Activated T-cell treated with anti-CD3 and anti-CD28 coated beads, Interleukin-2, amount 50 U/mL, for 24 hours (primary cell): Measurements from ENCODE around the gene REC114.
"Not testable (repeated sequence)": the region's sequence is repeated elsewhere in the genome, so short reads cannot be mapped to it uniquely, and the experiment has no call there.

ENCODE experiments used
- DNase-seq: peaks from one replicate; pipeline ENCODE4 v3.0.0-alpha.2; 2020
- H3K27ac Mint-ChIP-seq: 2 replicates; pipeline ENCODE4 v1.8.0; 2020; ENCODE audit warnings: mild to moderate bottlenecking, mixed read lengths
- H3K27me3 Mint-ChIP-seq: 2 replicates; pipeline ENCODE4 v1.8.0; 2020; ENCODE audit warnings: mixed read lengths
- H3K36me3 Mint-ChIP-seq: 2 replicates; pipeline ENCODE4 v1.8.0; 2020; ENCODE audit warnings: low read depth, mixed read lengths
- H3K4me1 Mint-ChIP-seq: 2 replicates; pipeline ENCODE4 v1.8.0; 2020; ENCODE audit warnings: low read depth, mixed read lengths
- H3K4me3 Mint-ChIP-seq: 2 replicates; pipeline ENCODE4 v1.8.0; 2020; ENCODE audit warnings: mild to moderate bottlenecking, moderate library complexity, mixed read lengths
- H3K9me3 Mint-ChIP-seq: 2 replicates; pipeline ENCODE4 v1.8.0; 2020; ENCODE audit warnings: mixed read lengths

Gene REC114

GRCh38 chr15:73524919-73525318, 82.0 kb downstream of the REC114 start:
- Mint-ChIP-seq H3K4me1 (no peaks in the 10 kb centered on the region), H3K9me3 (no peaks in the 10 kb centered on the region), H3K27ac (no peak overlapping the region), H3K27me3 (no peaks in the 10 kb centered on the region), H3K4me3 (no peak overlapping the region), H3K36me3 (no peaks in the 10 kb centered on the region)
- no peak for DNase-seq

- H3K9me3 Mint-ChIP-seq = no peaks in the 10 kb centered on the region
- no peaks in the 10 kb centered on the region for H3K36me3 Mint-ChIP-seq
- no peak for DNase-seq
- H3K4me1 Mint-ChIP-seq = no peaks in the 10 kb centered on the region
- H3K27ac Mint-ChIP-seq = no peak overlapping the region
- H3K4me3 Mint-ChIP-seq = no peak overlapping the region
- no peaks in the 10 kb centered on the region for H3K27me3 Mint-ChIP-seq
Observed at GRCh38 chr15:73527598-73527997, 84.6 kb downstream of the REC114 start.

GRCh38 chr15:73530649-73531048, 87.7 kb downstream of the REC114 start:
- H3K4me3 Mint-ChIP-seq = no peak overlapping the region
- no peaks in the 10 kb centered on the region for H3K4me1 Mint-ChIP-seq
- no peaks in the 10 kb centered on the region for H3K9me3 Mint-ChIP-seq
- no peaks in the 10 kb centered on the region for H3K27me3 Mint-ChIP-seq
- H3K36me3 Mint-ChIP-seq = no peaks in the 10 kb centered on the region
- H3K27ac Mint-ChIP-seq = no peak overlapping the region
- no peak for DNase-seq

DNA sequence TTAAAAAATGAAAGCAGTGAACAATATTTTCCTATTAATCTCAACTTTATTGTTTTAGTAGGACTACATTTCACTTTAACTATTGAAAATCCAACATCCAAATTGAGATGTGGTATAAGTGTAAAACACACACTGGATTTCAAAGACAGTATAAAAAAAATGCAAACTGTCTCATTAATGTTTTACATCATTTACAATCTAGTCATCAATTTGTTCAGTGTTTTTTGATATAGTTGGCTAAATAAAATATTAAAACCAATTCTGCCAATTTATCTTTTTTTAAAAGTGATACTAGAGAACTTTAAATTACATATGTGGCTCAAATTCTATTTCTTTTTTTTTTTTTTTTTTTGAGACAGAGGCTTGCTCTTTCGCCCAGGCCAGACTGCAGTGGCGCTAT, 95.2 kb downstream of the REC114 start:
- Mint-ChIP-seq H3K36me3 (no peaks in the 10 kb centered on the region), H3K27me3 (no peaks in the 10 kb centered on the region), H3K4me3 (no peak overlapping the region), H3K9me3 (no peaks in the 10 kb centered on the region), H3K27ac (no peak overlapping the region), H3K4me1 (no peaks in the 10 kb centered on the region)
- no peak for DNase-seq

DNA sequence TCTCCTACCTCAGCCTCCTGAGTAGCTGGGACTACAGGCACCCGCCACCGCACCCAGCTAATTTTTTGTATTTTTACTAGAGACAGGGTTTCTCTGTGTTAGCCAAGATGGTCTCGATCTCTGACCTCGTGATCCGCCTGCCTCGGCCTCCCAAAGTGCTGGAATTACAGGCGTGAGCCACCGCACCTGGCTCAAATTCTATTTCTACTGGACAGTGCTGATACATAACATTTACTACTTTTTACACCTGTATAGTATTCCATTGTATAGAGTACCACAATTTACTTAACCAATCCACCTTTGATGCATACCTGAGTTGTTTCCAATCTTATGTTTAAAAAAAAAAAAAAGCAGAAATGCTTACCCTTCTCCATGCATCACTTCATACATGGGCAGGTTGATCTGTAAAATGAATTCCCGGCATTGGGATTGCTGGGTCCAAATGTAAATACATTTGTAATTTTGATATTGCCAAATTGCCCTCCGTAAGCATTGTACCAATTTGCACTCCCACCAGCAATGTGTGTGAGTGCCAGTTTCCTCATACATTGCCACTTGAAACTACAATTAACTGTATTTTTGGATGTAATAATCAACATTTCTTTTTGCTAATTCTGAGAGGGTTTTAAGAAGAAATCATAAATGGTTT, 95.7 kb downstream of the REC114 start:
- no peaks in the 10 kb centered on the region for H3K27me3 Mint-ChIP-seq
- no peaks in the 10 kb centered on the region for H3K4me1 Mint-ChIP-seq
- no peaks in the 10 kb centered on the region for H3K9me3 Mint-ChIP-seq
- no peak for DNase-seq
- H3K36me3 Mint-ChIP-seq = no peaks in the 10 kb centered on the region
- no peak overlapping the region for H3K4me3 Mint-ChIP-seq
- no peak overlapping the region for H3K27ac Mint-ChIP-seq

DNA sequence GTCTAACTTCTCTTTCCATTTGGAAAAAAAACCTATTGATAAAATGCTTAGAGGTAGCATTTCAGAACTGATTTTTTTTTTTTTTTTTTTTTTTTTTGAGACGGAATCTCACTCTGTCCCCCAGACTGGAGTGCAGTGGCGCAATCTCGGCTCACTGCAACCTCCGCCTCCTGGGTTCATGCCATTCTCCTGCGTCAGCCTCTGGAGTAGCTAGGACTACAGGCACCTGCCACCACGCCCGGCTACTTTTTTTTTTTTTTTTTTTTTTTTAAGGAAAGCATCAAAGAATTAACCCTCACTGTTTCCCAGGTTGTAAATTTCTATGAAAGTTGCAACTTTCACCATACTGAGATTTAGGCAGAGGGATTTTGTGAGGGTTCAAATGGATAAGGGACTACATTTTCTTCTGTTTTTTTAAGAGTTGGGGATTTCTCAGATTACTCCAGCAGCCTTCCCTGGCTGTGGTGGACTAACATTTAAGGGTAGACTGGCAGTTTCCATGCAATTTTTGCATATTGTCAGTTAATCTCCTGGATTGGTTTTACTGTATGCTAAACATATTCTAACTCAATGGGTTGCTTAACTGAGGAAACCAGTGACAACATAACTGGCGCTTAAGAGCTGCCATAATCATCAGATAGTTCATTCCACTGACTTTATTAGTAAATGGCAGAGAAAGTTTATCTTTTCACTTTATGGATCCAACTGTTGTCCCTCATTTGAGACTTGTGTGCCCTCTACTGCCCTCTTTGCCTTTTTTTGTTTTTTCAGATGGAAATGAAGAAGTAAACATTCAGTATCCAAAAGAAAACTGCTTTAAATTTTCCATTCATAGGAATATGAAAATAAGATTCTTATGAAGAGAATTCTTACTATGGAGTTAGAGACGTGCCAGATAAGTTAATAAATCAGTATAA, 96.5 kb downstream of the REC114 start:
- Mint-ChIP-seq H3K27me3 (no peaks in the 10 kb centered on the region), H3K9me3 (no peaks in the 10 kb centered on the region), H3K4me3 (no peak overlapping the region), H3K36me3 (no peaks in the 10 kb centered on the region), H3K27ac (no peak overlapping the region), H3K4me1 (no peaks in the 10 kb centered on the region)
- DNase-seq = no peak

- Mint-ChIP-seq H3K4me1 (no peaks in the 10 kb centered on the region), H3K27me3 (no peaks in the 10 kb centered on the region), H3K36me3 (no peaks in the 10 kb centered on the region), H3K27ac (no peak overlapping the region), H3K9me3 (no peaks in the 10 kb centered on the region), H3K4me3 (no peak overlapping the region)
- no peak for DNase-seq
Observed at GRCh38 chr15:73540161-73540560, 97.2 kb downstream of the REC114 start.

DNA sequence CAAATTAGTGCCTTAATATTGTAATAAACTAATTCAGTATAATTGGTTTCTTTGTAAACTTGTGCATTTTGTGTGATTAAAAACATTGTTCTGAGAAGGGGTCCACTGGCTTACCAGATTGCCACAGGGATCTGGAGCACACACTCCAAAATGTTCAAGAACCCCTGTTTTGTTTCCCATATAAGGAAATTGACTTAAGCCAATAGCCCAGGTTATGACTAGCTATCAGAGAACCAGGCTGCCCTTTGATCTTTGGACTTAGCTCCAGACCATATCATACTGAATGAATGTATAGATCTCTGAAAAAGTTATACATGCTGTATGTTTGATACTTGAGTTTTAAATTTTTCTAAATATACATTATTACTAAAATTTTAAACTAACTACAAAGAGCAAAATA, 98.5 kb downstream of the REC114 start:
- Mint-ChIP-seq H3K36me3 (no peaks in the 10 kb centered on the region), H3K27me3 (no peaks in the 10 kb centered on the region), H3K4me3 (no peak overlapping the region), H3K4me1 (no peaks in the 10 kb centered on the region), H3K27ac (no peak overlapping the region), H3K9me3 (no peaks in the 10 kb centered on the region)
- DNase-seq = no peak

- H3K9me3 Mint-ChIP-seq, H3K27ac Mint-ChIP-seq, DNase-seq, H3K36me3 Mint-ChIP-seq, H3K4me1 Mint-ChIP-seq, H3K4me3 Mint-ChIP-seq, H3K27me3 Mint-ChIP-seq: not testable (repeated sequence)
Observed at GRCh38 chr15:73548925-73549324, 106.0 kb downstream of the REC114 start.

DNA sequence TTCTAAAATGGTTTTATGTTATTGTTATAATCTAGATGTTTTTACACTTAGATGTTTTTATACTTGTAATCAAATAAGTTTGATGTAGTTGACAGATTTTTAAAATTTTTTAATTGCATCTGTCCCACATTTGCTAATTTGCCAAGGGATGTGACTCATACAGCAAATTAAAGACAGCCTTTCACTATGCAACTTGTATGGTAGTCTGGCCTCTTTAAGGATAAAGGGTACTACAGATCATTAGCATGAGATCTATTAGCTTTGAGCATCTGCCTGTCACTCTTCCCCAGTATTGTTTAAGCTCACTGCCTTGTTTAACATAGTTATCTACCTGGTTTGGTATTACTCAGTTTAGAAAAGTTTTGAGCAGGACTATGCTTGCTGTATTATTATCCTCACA, 107.2 kb downstream of the REC114 start:
- Mint-ChIP-seq H3K9me3 (no peaks in the 10 kb centered on the region), H3K4me1 (no peaks in the 10 kb centered on the region), H3K36me3 (no peaks in the 10 kb centered on the region), H3K4me3 (no peak overlapping the region), H3K27ac (no peak overlapping the region), H3K27me3 (no peaks in the 10 kb centered on the region)
- DNase-seq = no peak

DNA sequence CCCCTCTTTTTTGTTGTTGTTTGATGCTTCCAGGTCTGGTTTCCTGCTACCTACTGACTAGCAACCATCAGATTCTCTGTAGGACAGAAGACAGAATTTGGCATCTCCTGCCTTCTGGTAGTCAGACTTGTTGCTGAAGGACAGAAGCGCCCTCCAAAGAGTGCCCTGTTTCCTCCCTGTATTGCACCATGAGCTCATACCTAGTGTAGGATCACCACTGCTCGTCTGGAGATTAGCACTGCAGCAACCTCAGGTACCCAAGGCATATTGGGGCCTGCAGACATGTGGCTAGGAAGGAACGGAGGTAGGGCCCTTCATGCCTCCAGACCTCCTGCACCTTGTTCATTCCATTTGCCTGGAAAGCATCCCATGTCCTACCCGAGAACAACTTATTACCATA, 112.1 kb downstream of the REC114 start:
- peaks cover 39% of the 10 kb centered on the region for H3K36me3 Mint-ChIP-seq
- no peak overlapping the region for H3K4me3 Mint-ChIP-seq
- H3K27me3 Mint-ChIP-seq = no peaks in the 10 kb centered on the region
- DNase-seq = no peak
- no peaks in the 10 kb centered on the region for H3K4me1 Mint-ChIP-seq
- no peak overlapping the region for H3K27ac Mint-ChIP-seq
- H3K9me3 Mint-ChIP-seq = no peaks in the 10 kb centered on the region

DNA sequence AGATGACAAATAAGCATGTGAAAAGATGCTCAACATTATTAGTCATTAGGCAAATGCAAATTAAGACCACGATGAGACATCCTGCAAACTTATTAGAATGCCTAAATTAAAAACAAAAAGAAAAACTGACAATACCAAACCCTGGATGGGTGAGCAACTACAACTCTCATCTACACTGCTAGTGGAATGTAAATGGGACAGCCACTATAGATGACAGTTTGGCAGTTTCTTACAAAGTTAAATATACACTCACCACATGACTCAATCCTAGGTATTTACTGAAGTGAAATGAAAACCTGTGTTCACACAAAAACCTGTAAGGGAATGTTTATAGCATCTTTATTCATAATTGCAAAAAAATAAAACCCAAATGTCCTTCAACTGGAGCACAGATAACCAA, 115.6 kb downstream of the REC114 start:
- Mint-ChIP-seq H3K4me3 (no peak overlapping the region), H3K4me1 (no peaks in the 10 kb centered on the region), H3K27ac (no peak overlapping the region), H3K27me3 (no peaks in the 10 kb centered on the region), H3K36me3 (peaks cover 69% of the 10 kb centered on the region), H3K9me3 (no peaks in the 10 kb centered on the region)
- DNase-seq = no peak

- no peaks in the 10 kb centered on the region for H3K27me3 Mint-ChIP-seq
- no peak for DNase-seq
- peaks cover 6% of the 10 kb centered on the region for H3K4me1 Mint-ChIP-seq
- H3K9me3 Mint-ChIP-seq = no peaks in the 10 kb centered on the region
- peaks cover 88% of the 10 kb centered on the region for H3K36me3 Mint-ChIP-seq
- H3K27ac Mint-ChIP-seq = no peak overlapping the region
- H3K4me3 Mint-ChIP-seq = no peak overlapping the region
Observed at GRCh38 chr15:73560501-73561117, 117.6 kb downstream of the REC114 start.

- Mint-ChIP-seq H3K9me3 (no peaks in the 10 kb centered on the region), H3K4me3 (no peak overlapping the region), H3K36me3 (peaks cover 94% of the 10 kb centered on the region), H3K27me3 (no peaks in the 10 kb centered on the region), H3K4me1 (peaks cover 6% of the 10 kb centered on the region), H3K27ac (peak overlapping the region; percentile 50)
- no peak for DNase-seq
Observed at GRCh38 chr15:73564255-73564654, 121.3 kb downstream of the REC114 start.

DNA sequence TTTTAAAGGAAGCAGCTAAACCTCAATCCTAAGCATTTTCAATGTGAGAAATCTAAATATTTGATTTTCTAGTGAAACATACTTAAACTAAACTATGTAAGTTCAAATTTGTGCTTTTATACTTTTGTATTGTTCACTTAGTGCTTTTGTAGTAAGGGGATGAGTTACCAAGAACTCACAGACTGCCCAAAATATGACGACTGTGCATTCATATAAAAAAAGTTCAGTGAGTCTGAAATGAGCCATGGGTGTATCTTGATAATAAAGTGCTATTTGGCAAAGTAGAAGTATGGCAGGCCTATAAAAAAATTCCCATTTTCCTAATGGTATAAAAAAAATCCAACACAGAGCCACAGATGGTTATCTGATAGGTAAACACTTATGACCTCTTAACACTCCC, 124.1 kb downstream of the REC114 start:
- H3K36me3 Mint-ChIP-seq = peaks cover 95% of the 10 kb centered on the region
- H3K4me1 Mint-ChIP-seq = peaks cover 13% of the 10 kb centered on the region
- no peak overlapping the region for H3K4me3 Mint-ChIP-seq
- H3K27me3 Mint-ChIP-seq = no peaks in the 10 kb centered on the region
- H3K27ac Mint-ChIP-seq = peak overlapping the region; percentile 22
- no peak for DNase-seq
- H3K9me3 Mint-ChIP-seq = no peaks in the 10 kb centered on the region
